HepG2 (cell line): ENCODE measurements around the gene AUTS2.

ENCODE experiments used
- NR1H2 ChIP-seq: sonication (generic); formaldehyde crosslinking; IDR thresholded peaks from 2 replicates; pipeline ENCODE4 v1.8.1; 2022; ENCODE audit warnings: low read depth, missing genetic modification reagents, borderline replicate concordance
- POLR2A ChIP-seq, 2 experiments: IDR thresholded peaks; 2 replicates each; pipeline ENCODE4 v1.6.1; 2011; ENCODE audit warnings: low read depth in 2 of 2, low read length in 2 of 2, mild to moderate bottlenecking in 1 of 2, moderate library complexity in 1 of 2; ENCODE audit not compliant: insufficient read depth in 1 of 2
- ZNF510 ChIP-seq: sonication (generic); formaldehyde crosslinking; IDR thresholded peaks from 2 replicates; pipeline ENCODE4 v1.4.0; 2020; ENCODE audit warnings: low read depth, mild to moderate bottlenecking, missing genetic modification reagents
- TF ChIP-seq, protein P1 (sequence below): sonication (generic); formaldehyde crosslinking; IDR thresholded peaks from 2 replicates; pipeline ENCODE4 v1.5.0; 2020; ENCODE audit warnings: mild to moderate bottlenecking, missing genetic modification reagents, moderate library complexity

DNA sequence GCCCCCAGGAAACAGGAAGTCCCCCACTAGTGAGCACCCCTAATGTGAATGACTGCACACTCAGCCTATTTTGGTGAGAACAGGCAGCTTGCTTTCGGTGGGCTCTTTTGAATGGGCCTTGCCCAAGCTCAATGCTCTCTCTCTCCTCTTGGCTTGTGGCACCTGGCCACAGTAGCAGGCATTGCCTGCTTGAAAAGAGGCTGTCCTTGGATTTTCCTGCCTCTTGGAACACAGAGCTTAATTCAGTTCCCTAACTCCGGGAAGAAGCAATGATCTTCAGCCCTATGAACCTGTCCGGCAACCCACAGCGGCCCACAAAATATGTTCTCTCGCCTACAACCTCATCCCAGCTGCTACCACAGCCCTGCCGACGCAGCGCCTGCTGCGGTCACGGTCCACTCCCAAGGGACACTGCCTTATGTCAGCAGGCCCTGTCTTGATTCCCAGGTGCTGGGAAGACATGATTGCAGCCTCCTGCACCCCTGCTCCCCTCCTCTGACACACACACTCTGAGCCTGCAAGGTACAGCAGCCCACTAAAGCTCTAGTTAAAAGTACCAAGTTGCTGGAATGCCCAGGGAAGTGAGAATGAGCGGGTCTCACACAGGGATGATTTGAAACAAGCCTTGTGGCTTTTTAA is 818.2 kb downstream of the AUTS2 start:
- TF ChIP-seq ZNF510 (CRISPR knock-in tag) (no peak), POLR2A (IDR thresholded peaks at IDR 0.05; ENCODE audit: insufficient read depth in 1 of 2, low read depth in 2 of 2, low read length in 2 of 2) (no peak), NR1H2 (no peak)
- TF ChIP-seq, protein P1, sequence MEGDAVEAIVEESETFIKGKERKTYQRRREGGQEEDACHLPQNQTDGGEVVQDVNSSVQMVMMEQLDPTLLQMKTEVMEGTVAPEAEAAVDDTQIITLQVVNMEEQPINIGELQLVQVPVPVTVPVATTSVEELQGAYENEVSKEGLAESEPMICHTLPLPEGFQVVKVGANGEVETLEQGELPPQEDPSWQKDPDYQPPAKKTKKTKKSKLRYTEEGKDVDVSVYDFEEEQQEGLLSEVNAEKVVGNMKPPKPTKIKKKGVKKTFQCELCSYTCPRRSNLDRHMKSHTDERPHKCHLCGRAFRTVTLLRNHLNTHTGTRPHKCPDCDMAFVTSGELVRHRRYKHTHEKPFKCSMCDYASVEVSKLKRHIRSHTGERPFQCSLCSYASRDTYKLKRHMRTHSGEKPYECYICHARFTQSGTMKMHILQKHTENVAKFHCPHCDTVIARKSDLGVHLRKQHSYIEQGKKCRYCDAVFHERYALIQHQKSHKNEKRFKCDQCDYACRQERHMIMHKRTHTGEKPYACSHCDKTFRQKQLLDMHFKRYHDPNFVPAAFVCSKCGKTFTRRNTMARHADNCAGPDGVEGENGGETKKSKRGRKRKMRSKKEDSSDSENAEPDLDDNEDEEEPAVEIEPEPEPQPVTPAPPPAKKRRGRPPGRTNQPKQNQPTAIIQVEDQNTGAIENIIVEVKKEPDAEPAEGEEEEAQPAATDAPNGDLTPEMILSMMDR (CRISPR knock-in tag): no peak
